H9 (cell line): ENCODE measurements around the gene SMC3. TPM values are rescaled to one million over a fixed set of nuclear protein-coding genes. Genes with fewer than 3 reads are reported as not detected.

ENCODE experiments used
- DNase-seq: peaks from one replicate; pipeline ENCODE4 v3.0.0-alpha.2; 2017
- H2AFZ ChIP-seq: one replicate; pipeline ENCODE4 v1.6.1; 2013; ENCODE audit warnings: mild to moderate bottlenecking, low read length, control low read depth, moderate library complexity
- H2AK5ac ChIP-seq: 2 replicates; pipeline ENCODE4 v1.6.1; 2013; ENCODE audit warnings: low read length, control low read depth, mixed read lengths; ENCODE audit not compliant: insufficient read length
- H2BK120ac ChIP-seq: one replicate; pipeline ENCODE4 v1.6.1; 2013; ENCODE audit warnings: low read depth, mild to moderate bottlenecking, low read length, control low read depth, inconsistent platforms; ENCODE audit not compliant: poor library complexity, severe bottlenecking
- H2BK12ac ChIP-seq: 2 replicates; pipeline ENCODE4 v1.6.1; 2013; ENCODE audit warnings: low read length, control low read depth, mixed read lengths, low read depth; ENCODE audit not compliant: insufficient read length
- H2BK15ac ChIP-seq: 2 replicates; pipeline ENCODE4 v1.6.1; 2013; ENCODE audit warnings: low read depth, low read length, control low read depth
- H2BK20ac ChIP-seq: one replicate; pipeline ENCODE4 v1.6.1; 2013; ENCODE audit warnings: low read depth, mild to moderate bottlenecking, low read length, control low read depth, inconsistent platforms; ENCODE audit not compliant: poor library complexity, severe bottlenecking
- H2BK5ac ChIP-seq: 2 replicates; pipeline ENCODE4 v1.6.1; 2013; ENCODE audit warnings: low read length, control low read depth, mixed read lengths; ENCODE audit not compliant: insufficient read length
- H3K14ac ChIP-seq: 2 replicates; pipeline ENCODE4 v1.6.1; 2013; ENCODE audit warnings: low read length, control low read depth; ENCODE audit not compliant: insufficient read depth
- H3K18ac ChIP-seq: 2 replicates; pipeline ENCODE4 v1.6.1; 2013; ENCODE audit warnings: low read depth, mild to moderate bottlenecking, mixed read lengths, low read length, control low read depth; ENCODE audit not compliant: insufficient read length
- H3K23ac ChIP-seq: 2 replicates; pipeline ENCODE4 v1.6.1; 2013; ENCODE audit warnings: low read length, control low read depth, mixed read lengths, low read depth; ENCODE audit not compliant: insufficient read length
- H3K23me2 ChIP-seq: 2 replicates; pipeline ENCODE4 v1.6.1; 2013; ENCODE audit warnings: low read depth, mild to moderate bottlenecking, mixed read lengths, low read length, control low read depth; ENCODE audit not compliant: insufficient read length, poor library complexity, severe bottlenecking
- H3K27ac ChIP-seq: 2 replicates; pipeline ENCODE4 v1.5.1; 2013; ENCODE audit warnings: low read length, control low read depth, mixed read lengths, low read depth; ENCODE audit not compliant: insufficient read length
- H3K27me3 ChIP-seq: 2 replicates; pipeline ENCODE4 v1.6.1; 2013; ENCODE audit warnings: low read length, control low read depth, inconsistent platforms; ENCODE audit not compliant: insufficient read depth
- H3K4ac ChIP-seq: 2 replicates; pipeline ENCODE4 v1.6.1; 2013; ENCODE audit warnings: low read depth, mild to moderate bottlenecking, control low read depth, inconsistent platforms, low read length, moderate library complexity
- H3K4me1 ChIP-seq: 2 replicates; pipeline ENCODE4 v1.6.1; 2013; ENCODE audit warnings: low read length, control low read depth, inconsistent platforms; ENCODE audit not compliant: insufficient read depth
- H3K4me2 ChIP-seq: 2 replicates; pipeline ENCODE4 v1.6.1; 2013; ENCODE audit warnings: low read length, control low read depth, mixed read lengths; ENCODE audit not compliant: insufficient read length, insufficient read depth
- H3K56ac ChIP-seq: 2 replicates; pipeline ENCODE4 v1.6.1; 2013; ENCODE audit warnings: low read depth, mild to moderate bottlenecking, mixed read lengths, low read length, control low read depth; ENCODE audit not compliant: insufficient read length
- H3K79me1 ChIP-seq: 2 replicates; pipeline ENCODE4 v1.6.1; 2013; ENCODE audit warnings: low read depth, mild to moderate bottlenecking, moderate library complexity, low read length, control low read depth, inconsistent platforms; ENCODE audit not compliant: insufficient read depth, poor library complexity, severe bottlenecking
- H3K79me2 ChIP-seq: 2 replicates; pipeline ENCODE4 v1.6.1; 2013; ENCODE audit warnings: low read length, control low read depth, inconsistent platforms; ENCODE audit not compliant: insufficient read depth
- H3K9ac ChIP-seq: 2 replicates; pipeline ENCODE4 v1.6.1; 2013; ENCODE audit warnings: low read length, control low read depth, mixed read lengths; ENCODE audit not compliant: insufficient read length; ENCODE audit errors: extremely low read depth
- H3K9me3 ChIP-seq: one replicate; pipeline ENCODE4 v1.6.1; 2013; ENCODE audit warnings: low read depth, low read length, inconsistent platforms; ENCODE audit not compliant: control insufficient read depth
- H3T11ph ChIP-seq: one replicate; pipeline ENCODE4 v1.6.1; 2013; ENCODE audit warnings: mild to moderate bottlenecking, low read length, control low read depth, inconsistent platforms
- H4K20me1 ChIP-seq: one replicate; pipeline ENCODE4 v1.6.1; 2013; ENCODE audit not compliant: control insufficient read depth, insufficient read length, insufficient read depth
- H4K5ac ChIP-seq: 2 replicates; pipeline ENCODE4 v1.6.1; 2013; ENCODE audit warnings: low read depth, mild to moderate bottlenecking, mixed read lengths, low read length, control low read depth; ENCODE audit not compliant: insufficient read length
- H4K8ac ChIP-seq: replicated peaks from 2 replicates; pipeline ENCODE4 v1.6.1; 2013; ENCODE audit warnings: low read length, control low read depth, mixed read lengths, low read depth; ENCODE audit not compliant: insufficient read length
- H4K91ac ChIP-seq: 2 replicates; pipeline ENCODE4 v1.6.1; 2013; ENCODE audit warnings: low read depth, mild to moderate bottlenecking, moderate library complexity, mixed read lengths, low read length, control low read depth; ENCODE audit not compliant: insufficient read length
- H3K27ac Mint-ChIP-seq, 3 experiments: 2 replicates in 2 of 3; 3 replicates in 1 of 3; pipeline ENCODE4 v1.8.0; 2020 to 2021; ENCODE audit warnings: mixed read lengths in 3 of 3, mild to moderate bottlenecking in 1 of 3, moderate library complexity in 1 of 3
- H3K27me3 Mint-ChIP-seq: 2 replicates; pipeline ENCODE4 v1.8.0; 2021; ENCODE audit warnings: low read depth, mild to moderate bottlenecking, moderate library complexity, mixed read lengths
- H3K36me3 Mint-ChIP-seq, 3 experiments: 2 replicates in 2 of 3; 3 replicates in 1 of 3; pipeline ENCODE4 v1.8.0; 2020 to 2021; ENCODE audit warnings: low read depth in 3 of 3, mixed read lengths in 3 of 3; ENCODE audit not compliant: insufficient read depth in 1 of 3
- H3K4me1 Mint-ChIP-seq, 2 experiments: 2 replicates each; pipeline ENCODE4 v1.8.0; 2020; ENCODE audit warnings: mixed read lengths in 2 of 2
- H3K4me3 Mint-ChIP-seq, 2 experiments: 2 replicates in 1 of 2; 3 replicates in 1 of 2; pipeline ENCODE4 v1.8.0; 2020 to 2021; ENCODE audit warnings: mild to moderate bottlenecking in 2 of 2, mixed read lengths in 2 of 2, moderate library complexity in 1 of 2
- H3K9me3 Mint-ChIP-seq, 2 experiments: 2 replicates in 1 of 2; 3 replicates in 1 of 2; pipeline ENCODE4 v1.8.0; 2020; ENCODE audit warnings: mild to moderate bottlenecking in 2 of 2, mixed read lengths in 2 of 2, moderate library complexity in 1 of 2
- WGBS: extraction: QIAGEN DNeasy Blood & Tissue Kit; methylation state at CpG from one replicate; pipeline ENCODE4 v1.1.7; 2013; ENCODE audit warnings: missing lambda C conversion rate, low lambda C conversion rate, mixed read lengths; ENCODE audit not compliant: insufficient read length; ENCODE audit errors: extremely low coverage; 5-methylcytosine and 5-hydroxymethylcytosine counted together
- total RNA-seq: library from RNA; stranded (reverse); gene quantifications from 2 replicates; pipeline ENCODE4 v1.2.1, GENCODE V29; 2021
- TF ChIP-seq, protein P1 (sequence below): fragments of 200-600 bp; sonication (generic); conservative IDR thresholded peaks from 3 replicates; pipeline ENCODE4 v1.8.0; 2021; ENCODE audit warnings: antibody characterized with exemption, mild to moderate bottlenecking

SMC3 gene
- total RNA-seq, 1 experiment from 2014 or later = 82.4 TPM

GRCh38 chr10:110529596-110530011 lies 37.9 kb upstream of the SMC3 start:
- Histone ChIP-seq H3K56ac (no peak overlapping the region), H2BK120ac (no peak overlapping the region), H3T11ph (no peak overlapping the region), H2BK15ac (no peak overlapping the region), H3K9me3 (no peaks in the 10 kb centered on the region), H2AFZ (no peak overlapping the region), H2BK12ac (peak overlapping the region; percentile 41), H2BK20ac (no peak overlapping the region), H4K5ac (peak overlapping the region; percentile 58), H2AK5ac (peak overlapping the region; percentile 5), H3K79me2 (no peaks in the 10 kb centered on the region), H3K18ac (peak overlapping the region; percentile 69), H3K23ac (no peak overlapping the region), H3K4me1 (peaks cover 4% of the 10 kb centered on the region; the same call in 1 of the 2 replicates), H4K91ac (peak overlapping the region; percentile 28), H2BK5ac (peak overlapping the region; percentile 64), H4K8ac (no peak overlapping the region), H3K23me2 (peaks cover 4% of the 10 kb centered on the region), H3K27me3 (no peaks in the 10 kb centered on the region), H3K9ac (peak overlapping the region; percentile 51), H3K14ac (peak overlapping the region; percentile 70), H3K79me1 (no peaks in the 10 kb centered on the region), H4K20me1 (no peaks in the 10 kb centered on the region), H3K4ac (no peak overlapping the region; the same call in 1 of the 2 replicates), H3K4me2 (peak overlapping the region; percentile 57), H3K27ac (peak overlapping the region; percentile 96)
- WGBS = no CpG with 5 or more reads among the region's 6 CpGs
- peak; percentile 74 for DNase-seq
- Mint-ChIP-seq H3K27me3 (no peaks in the 10 kb centered on the region; the same call in 1 of the 2 replicates), H3K4me1 (peaks cover 30 to 42% of the 10 kb centered on the region in 2 experiments), H3K4me3 (peak overlapping the region; percentile 70 to 72; a peak in 4 of 5 replicates), H3K27ac (peak overlapping the region; percentile 94 to 98 (median 95)), H3K9me3 (no peaks in the 10 kb centered on the region; a peak in 1 of 5 replicates), H3K36me3 (no peaks in the 10 kb centered on the region)
- TF ChIP-seq, protein P1, sequence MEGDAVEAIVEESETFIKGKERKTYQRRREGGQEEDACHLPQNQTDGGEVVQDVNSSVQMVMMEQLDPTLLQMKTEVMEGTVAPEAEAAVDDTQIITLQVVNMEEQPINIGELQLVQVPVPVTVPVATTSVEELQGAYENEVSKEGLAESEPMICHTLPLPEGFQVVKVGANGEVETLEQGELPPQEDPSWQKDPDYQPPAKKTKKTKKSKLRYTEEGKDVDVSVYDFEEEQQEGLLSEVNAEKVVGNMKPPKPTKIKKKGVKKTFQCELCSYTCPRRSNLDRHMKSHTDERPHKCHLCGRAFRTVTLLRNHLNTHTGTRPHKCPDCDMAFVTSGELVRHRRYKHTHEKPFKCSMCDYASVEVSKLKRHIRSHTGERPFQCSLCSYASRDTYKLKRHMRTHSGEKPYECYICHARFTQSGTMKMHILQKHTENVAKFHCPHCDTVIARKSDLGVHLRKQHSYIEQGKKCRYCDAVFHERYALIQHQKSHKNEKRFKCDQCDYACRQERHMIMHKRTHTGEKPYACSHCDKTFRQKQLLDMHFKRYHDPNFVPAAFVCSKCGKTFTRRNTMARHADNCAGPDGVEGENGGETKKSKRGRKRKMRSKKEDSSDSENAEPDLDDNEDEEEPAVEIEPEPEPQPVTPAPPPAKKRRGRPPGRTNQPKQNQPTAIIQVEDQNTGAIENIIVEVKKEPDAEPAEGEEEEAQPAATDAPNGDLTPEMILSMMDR = no peak
